Kidney epithelial cell (primary cell): ENCODE measurements around the gene RPL19. TPM values are rescaled to one million over a fixed set of nuclear protein-coding genes. Genes with fewer than 3 reads are reported as not detected.
"Not testable (repeated sequence)": the region's sequence is repeated elsewhere in the genome, so short reads cannot be mapped to it uniquely, and the experiment has no call there.

Experiments used
- DNase-seq: peaks from one replicate; pipeline ENCODE4 v3.0.0-alpha.2; 2010; ENCODE audit warnings: low read depth
- H3K27me3 ChIP-seq: 2 replicates; pipeline ENCODE4 v1.6.0; 2011; ENCODE audit warnings: low read length; ENCODE audit not compliant: control insufficient read depth, insufficient read depth
- H3K36me3 ChIP-seq: 2 replicates; pipeline ENCODE4 v1.5.1; 2011; ENCODE audit warnings: low read length; ENCODE audit not compliant: control insufficient read depth, insufficient read depth
- H3K4me3 ChIP-seq: 2 replicates; pipeline ENCODE4 v1.5.1; 2011; ENCODE audit warnings: low read depth, mild to moderate bottlenecking, control low read depth, low read length
- CTCF ChIP-seq: IDR thresholded peaks from 2 replicates; pipeline ENCODE4 v1.5.1; 2011; ENCODE audit warnings: mild to moderate bottlenecking, moderate library complexity, low read length, control low read depth, inconsistent platforms; ENCODE audit not compliant: insufficient read depth, poor library complexity, severe bottlenecking
- total RNA-seq: library from RNA; depleted of rRNA; stranded (reverse); fragments of >200 nt; gene quantifications from 2 replicates; pipeline ENCODE4 v1.2.3, GENCODE V29; 2015

Gene RPL19
- total RNA-seq, 1 donor from 2014 or later, result 4,555 TPM

GRCh38 chr17:39243155-39243554 lies 43.1 kb downstream of the RPL19 start:
- DNase-seq, result no peak
- Histone ChIP-seq H3K4me3 (no peak overlapping the region), H3K36me3 (no peaks in the 10 kb centered on the region), H3K27me3 (peaks cover 6% of the 10 kb centered on the region)
- TF ChIP-seq CTCF, result no peak

GRCh38 chr17:39244016-39244599 lies 44.0 kb downstream of the RPL19 start:
- Histone ChIP-seq H3K36me3 (no peaks in the 10 kb centered on the region), H3K4me3 (no peak overlapping the region), H3K27me3 (peaks cover 6% of the 10 kb centered on the region)
- no peak for TF ChIP-seq CTCF
- no peak for DNase-seq

DNA sequence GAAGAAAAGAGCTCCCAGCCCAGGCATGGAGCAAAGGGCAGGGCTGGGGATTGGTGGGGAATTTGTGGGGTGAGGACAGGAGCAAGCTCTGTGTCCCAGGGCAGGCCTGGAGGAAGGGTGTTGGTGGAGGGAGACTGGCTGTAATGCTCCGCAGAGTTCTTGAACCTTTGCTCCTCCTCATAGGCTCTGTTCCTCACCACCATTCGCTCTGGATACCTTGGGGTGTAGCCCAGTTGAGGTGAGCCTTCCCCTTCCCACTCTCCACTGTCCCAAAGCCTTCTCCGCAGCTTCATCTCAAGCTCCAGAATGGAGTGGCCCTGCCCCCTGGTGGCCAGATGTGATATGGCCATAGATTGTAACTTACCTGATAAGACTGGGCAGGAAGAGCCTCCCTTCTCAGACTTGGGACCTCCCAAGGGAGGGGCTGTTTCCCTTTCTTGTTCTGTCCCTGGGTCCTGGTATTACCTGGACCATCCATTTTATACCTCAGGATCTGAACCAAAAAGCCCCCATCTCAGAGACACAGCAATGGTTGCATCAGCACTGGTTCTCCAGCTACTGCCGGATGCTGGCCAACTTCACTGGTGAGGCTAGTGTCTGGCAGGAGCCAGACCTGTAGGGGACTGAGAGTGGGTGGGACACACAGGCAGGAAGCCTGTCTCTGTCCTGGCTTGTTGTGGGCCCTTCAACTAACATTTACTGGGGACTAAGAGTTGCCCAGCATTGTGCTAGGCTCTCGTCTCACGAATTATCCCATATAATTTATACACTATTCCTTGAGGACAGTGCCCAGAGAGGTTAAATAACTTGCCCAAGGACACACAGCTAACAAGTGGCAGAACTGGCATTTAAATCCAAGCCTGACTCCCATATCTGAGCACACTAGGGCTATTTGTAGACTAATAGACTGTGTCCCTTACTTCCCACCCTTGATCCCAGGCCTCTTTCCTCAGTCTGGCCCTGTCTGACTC lies 44.8 kb downstream of the RPL19 start:
- peak; percentile 31 for DNase-seq
- Histone ChIP-seq H3K36me3 (no peaks in the 10 kb centered on the region), H3K4me3 (no peak overlapping the region), H3K27me3 (peaks cover 3% of the 10 kb centered on the region)
- TF ChIP-seq CTCF, result peak; percentile 97

DNA sequence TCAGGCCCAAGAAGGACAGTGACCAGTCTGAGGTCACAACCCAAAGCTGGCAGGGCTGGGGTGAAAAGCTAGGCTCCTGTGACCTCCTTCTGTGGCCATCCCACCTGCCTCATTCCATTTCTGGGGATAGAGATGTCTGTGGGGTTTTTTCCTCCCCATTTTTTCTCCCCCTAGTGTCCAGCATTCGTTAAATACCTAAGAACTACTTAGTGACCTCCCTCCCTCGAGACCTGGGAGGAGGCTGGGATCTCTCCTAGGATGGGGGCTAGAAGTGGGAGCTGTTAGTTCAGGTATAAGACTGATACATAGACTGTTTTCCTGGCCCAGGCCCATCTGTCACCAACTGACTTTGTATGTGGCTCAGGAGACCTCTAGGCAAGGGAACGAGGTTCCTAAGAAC lies 46.2 kb downstream of the RPL19 start:
- no peak for DNase-seq
- H3K4me3 ChIP-seq, result no peak overlapping the region
- no peaks in the 10 kb centered on the region for H3K36me3 ChIP-seq
- peaks cover 2% of the 10 kb centered on the region for H3K27me3 ChIP-seq
- peak; percentile 3 for TF ChIP-seq CTCF

DNA sequence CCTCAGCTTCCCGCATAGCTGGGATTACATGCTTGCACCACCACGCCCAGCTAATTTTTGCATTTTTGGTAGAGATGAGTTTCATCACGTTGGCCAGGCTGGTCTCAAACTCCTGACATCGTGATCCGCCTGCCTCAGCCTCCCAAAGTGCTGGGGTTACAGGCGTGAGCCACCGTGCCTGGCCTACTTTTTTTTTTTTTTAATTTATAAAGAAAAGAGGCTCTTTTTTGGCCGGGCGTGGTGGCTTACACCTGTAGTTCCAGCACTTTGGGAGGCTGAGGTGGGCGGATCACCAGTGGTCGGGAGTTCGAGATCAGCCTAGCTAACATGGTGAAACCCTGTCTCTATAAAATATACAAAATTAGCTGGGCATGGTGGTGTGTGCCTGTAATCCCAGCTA lies 50.0 kb downstream of the RPL19 start:
- H3K4me3 ChIP-seq, H3K27me3 ChIP-seq, DNase-seq, H3K36me3 ChIP-seq: not testable (repeated sequence)

DNA sequence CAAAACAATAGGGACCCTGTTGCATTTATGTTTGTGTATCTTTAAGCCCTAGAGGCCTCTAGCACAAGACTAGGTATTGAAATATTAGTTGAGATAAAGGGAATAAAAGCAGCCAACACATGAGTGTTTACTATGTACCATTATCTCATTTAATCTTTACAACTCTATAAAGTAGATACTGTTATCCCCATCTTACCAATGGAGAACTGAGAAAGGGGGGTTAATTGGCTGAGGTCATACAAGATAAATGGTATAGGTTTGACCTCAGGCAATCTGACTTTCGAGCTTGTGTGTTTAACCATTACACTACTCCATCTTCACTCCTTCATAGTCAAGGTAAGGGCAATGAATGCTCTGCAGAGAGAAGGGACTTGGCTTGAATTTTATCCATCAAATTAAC lies 51.9 kb downstream of the RPL19 start:
- no peak for TF ChIP-seq CTCF
- H3K36me3 ChIP-seq, result no peaks in the 10 kb centered on the region
- no peak for DNase-seq

More for the DNA sequence above, 51.9 kb downstream of the RPL19 start:
- Histone ChIP-seq H3K4me3 (no peak overlapping the region), H3K27me3 (no peaks in the 10 kb centered on the region)
